ENCODE data around the gene ASCC2.

DNA sequence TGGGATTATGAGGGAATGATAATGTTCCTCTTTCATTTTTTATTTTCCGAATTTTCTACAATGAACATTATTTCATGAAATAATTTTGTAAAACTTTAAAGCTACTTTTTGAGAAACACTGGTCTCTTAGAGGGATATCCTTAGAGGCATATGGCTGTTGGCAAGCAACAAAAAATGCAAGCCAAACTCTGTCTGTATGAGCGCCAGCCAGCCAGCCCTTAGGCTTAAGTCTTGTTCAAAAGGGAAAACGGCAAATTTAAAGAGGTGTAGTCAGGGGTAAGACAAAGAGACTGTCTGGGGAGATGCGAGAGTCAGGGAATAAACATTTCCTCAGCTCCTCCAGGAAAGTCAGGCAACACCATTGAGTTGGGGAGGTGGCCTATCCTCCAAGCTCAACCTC lies 22.5 kb downstream of the ASCC2 start:
- TF ChIP-seq, protein P1, sequence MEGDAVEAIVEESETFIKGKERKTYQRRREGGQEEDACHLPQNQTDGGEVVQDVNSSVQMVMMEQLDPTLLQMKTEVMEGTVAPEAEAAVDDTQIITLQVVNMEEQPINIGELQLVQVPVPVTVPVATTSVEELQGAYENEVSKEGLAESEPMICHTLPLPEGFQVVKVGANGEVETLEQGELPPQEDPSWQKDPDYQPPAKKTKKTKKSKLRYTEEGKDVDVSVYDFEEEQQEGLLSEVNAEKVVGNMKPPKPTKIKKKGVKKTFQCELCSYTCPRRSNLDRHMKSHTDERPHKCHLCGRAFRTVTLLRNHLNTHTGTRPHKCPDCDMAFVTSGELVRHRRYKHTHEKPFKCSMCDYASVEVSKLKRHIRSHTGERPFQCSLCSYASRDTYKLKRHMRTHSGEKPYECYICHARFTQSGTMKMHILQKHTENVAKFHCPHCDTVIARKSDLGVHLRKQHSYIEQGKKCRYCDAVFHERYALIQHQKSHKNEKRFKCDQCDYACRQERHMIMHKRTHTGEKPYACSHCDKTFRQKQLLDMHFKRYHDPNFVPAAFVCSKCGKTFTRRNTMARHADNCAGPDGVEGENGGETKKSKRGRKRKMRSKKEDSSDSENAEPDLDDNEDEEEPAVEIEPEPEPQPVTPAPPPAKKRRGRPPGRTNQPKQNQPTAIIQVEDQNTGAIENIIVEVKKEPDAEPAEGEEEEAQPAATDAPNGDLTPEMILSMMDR (IDR thresholded peaks at IDR 0.05; ENCODE audit: extremely low read depth in 1 of 2, insufficient read depth in 1 of 2, low read depth in 1 of 2, low read length in 2 of 2): no peak
- TF ChIP-seq EZH2 (IDR thresholded peaks at IDR 0.05; ENCODE audit: borderline replicate concordance, low read depth, low read length, severe bottlenecking) (no peak), FOS (IDR thresholded peaks at IDR 0.05; ENCODE audit: borderline replicate concordance, insufficient read depth, low read length) (no peak), POLR2A (IDR thresholded peaks at IDR 0.05; ENCODE audit: low read depth, low read length) (no peak), POLR2AphosphoS5 (IDR thresholded peaks at IDR 0.05; ENCODE audit: insufficient read depth, low read depth, low read length) (no peak), MYC (IDR thresholded peaks at IDR 0.05; ENCODE audit: low read depth, low read length) (no peak)
- TF ChIP-seq, protein P2, sequence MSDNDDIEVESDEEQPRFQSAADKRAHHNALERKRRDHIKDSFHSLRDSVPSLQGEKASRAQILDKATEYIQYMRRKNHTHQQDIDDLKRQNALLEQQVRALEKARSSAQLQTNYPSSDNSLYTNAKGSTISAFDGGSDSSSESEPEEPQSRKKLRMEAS (IDR thresholded peaks at IDR 0.05; ENCODE audit: insufficient read depth, insufficient read length): no peak

Data from endothelial cell of umbilical vein (primary cell).